Measurements from ENCODE around the gene CEP57L1.
"Not testable (repeated sequence)": the region's sequence is repeated elsewhere in the genome, so short reads cannot be mapped to it uniquely, and the experiment has no call there.

Gene CEP57L1

DNA sequence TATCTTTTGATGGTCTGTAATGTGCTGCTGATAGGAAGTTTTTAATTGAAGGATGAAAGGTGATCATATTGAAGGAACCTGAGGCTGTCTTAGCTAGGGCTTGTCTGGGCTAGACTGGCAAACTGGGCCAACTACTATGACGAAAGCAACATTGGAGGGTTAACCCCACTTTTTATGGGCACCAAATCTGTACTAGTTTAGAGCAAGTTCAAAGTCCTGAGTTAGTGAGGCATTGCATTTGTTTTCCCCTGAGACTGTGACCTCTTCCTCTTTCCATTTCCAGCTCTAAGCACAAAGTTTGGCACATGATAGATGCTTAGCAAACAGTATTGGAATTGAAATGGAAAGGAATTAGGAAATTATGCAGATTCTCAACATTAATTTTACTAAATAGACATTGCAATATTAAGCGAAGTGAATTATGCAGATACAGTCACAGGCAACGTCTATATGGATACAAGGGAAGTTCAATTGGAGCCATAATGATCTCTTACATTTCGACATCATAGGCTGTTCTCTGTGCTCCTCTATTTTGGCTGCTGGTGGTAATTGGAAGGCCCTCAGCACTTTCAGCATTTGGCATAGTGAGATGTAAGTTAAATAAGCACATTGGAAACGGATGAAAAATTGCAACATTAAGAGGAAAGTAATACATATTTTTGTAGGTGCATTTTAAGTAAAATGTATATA is 22.2 kb downstream of the CEP57L1 start:
- DNase-seq: no peak

DNA sequence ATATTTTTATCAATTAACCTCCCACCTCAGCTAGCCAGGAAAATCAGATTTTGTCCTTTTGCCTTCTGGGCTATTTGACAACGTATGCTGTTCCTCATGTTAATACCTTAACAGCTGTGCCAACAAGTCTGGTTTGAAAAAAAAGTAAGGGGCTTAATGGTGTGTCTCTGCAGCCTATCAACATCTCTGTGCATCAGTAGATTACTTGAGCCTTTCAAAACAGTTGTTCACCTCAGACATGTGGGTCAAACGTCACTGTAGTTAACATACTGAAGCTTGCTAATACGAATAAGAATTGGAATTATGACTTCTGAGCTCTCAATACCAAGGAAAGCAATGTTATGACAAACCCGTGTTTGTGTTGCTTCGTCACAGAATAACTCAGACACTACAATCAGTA is 23.0 kb downstream of the CEP57L1 start:
- DNase-seq: no peak

DNA sequence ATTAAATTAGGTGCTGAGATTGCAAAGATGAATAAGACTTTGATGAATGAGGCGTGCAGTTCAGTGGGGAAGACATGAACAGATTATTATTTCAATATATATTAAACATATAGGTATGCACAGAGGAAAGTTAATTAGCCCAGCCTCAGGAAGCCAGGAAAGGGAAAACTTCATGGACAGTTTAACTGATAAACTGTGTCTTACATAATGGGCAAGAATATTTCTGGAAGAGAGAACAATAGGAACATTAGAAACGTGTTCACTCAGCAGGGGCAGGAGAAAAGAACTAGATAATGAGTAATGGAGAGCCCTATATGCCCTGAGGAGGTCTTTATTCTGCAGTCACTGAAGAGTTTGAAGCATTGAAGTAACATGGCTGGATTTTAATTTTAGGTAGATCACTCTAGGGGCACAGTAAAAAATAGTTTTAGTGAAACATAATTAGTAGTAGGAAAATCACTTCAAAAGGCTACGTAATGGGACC is 23.6 kb downstream of the CEP57L1 start:
- DNase-seq: no peak

DNA sequence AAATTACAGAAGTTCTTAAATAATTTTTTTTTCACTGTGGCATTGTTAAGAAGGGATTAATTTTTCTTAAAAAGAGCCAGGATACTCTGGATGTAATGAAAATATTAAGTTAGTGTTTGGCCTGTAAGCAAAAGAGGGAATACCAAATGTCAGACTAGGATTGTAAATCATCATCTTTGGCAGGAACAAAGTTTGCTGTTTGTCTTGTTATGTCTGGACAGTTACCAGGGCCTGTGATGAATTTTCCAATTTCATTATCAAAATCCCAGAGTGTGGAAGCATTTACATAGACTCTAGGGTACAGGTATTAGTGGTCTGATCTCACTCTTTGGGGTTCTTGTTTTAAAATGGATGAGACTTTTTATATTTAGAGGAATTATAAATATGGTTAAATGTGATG is 26.1 kb downstream of the CEP57L1 start:
- DNase-seq: no peak

DNA sequence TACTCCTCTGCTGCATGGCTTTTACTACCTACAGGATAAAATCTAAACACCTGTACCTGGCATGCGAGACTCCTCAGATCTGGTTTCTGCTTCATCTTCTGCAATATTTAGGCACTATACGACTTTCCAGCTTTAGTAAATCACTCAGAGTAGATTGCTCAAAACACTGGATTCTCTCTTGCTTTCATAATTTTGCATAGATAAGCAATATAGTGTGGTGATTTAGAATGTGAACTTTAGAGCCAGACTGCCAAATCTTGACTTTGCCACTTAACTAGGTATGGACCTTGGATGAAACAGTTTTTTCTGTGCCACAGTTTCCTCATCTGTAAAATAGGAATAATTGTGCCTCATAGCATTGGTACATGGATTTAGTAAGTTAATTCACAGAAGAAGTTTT is 28.9 kb downstream of the CEP57L1 start:
- no peak for DNase-seq

DNA sequence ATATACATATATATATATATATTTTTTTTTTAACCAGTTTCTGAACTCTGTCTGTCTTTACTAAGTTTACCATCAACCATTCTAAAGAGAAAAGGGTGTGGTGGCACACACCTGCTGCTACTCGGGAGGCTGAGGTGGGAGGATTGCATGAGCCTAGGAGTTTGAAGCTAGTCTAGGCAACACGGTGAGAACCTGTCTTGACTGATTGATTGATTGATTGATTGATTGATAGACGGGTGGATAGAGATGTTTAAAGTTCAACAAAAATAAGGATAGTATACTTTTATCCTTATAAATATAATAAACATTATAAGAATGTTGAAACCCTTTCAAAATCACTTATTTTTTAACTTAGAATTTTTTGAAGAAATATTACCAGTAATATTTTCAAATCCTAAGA is 30.2 kb downstream of the CEP57L1 start:
- no peak for DNase-seq

DNA sequence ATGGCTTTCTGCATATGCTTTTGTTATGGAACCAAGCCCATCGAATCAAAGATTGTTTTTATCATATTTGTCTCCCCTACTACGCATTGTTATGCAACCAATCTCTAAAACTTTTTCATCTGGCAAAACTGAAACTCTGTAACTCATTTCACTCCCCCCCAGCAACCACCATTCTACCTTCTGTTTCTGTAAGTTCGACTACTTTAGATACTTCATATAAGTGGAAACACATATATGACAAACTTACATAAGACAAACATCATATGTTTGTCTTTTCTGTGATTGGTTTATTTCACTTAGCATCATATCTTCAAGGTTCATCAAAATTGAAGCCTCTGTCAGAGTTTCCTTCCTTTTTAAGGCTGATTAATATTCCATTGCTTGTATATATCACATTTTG is 34.8 kb downstream of the CEP57L1 start:
- no peak for DNase-seq

DNA sequence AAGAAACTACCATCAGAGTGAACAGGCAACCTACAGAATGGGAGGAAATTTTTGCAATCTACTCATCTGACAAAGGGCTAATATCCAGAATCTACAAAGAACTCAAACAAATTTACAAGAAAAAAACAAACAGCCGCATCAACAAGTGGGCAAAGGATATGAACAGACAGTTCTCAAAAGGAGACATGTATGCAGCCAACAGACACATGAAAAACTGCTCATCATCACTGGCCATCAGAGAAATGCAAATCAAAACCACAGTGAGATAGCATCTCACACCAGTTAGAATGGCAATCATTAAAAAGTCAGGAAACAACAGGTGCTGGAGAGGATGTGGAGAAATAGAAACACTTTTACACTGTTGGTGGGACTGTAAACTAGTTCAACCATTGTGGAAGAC is 40.3 kb downstream of the CEP57L1 start:
- not testable (repeated sequence) for DNase-seq

DNA sequence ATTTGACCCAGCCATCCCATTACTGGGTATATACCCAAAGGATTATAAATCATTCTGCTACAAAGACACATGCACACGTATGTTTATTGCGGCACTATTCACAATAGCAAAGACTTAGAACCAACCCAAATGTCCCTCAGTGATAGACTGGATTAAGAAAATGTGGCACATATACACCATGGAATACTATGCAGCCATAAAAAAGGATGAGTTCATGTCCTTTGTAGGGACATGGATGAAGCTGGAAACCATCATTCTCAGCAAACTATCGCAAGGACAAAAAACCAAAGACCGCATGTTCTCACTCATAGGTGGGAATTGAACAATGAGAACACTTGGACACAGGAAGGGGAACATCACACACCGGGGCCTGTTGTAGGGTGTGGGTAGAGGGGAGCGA is 40.7 kb downstream of the CEP57L1 start:
- DNase-seq: not testable (repeated sequence)

DNA sequence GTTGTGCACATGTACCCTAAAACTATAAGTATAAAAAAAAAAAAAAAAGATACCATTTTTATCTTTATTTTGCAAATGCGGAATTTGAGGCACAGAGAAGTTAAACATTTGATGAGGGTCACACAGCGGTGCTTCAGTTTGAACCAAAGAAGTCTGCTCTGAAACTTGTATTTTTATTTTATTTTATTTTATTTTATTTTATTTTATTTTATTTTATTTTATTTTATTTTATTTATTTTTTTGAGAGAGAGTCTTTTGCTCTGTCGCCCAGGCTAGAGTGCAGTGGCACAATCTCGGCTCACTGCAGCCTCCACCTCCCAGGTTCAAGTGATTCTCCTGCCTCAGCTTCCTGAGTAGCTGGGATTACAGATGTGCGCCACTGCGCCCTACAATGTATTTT is 41.2 kb downstream of the CEP57L1 start:
- not testable (repeated sequence) for DNase-seq

DNA sequence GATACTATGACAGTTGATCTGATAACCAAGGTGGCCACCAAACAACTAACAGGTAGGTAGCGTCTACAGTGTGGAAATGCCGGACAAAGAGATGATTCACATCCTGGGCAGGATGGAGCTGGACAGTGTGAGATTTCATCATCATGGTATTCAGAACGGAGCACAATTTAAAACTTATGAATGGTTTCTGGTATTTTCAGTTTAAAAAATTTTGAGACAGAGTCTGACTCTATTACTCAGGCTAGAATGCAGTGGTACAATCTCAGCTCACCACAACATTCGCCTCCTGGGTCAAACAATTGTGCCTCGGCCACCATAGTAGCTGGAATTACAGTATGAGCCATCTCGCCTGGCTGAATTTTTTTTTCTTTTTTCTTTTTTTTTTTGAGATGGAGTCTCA is 43.8 kb downstream of the CEP57L1 start:
- DNase-seq: peak; percentile 81

DNA sequence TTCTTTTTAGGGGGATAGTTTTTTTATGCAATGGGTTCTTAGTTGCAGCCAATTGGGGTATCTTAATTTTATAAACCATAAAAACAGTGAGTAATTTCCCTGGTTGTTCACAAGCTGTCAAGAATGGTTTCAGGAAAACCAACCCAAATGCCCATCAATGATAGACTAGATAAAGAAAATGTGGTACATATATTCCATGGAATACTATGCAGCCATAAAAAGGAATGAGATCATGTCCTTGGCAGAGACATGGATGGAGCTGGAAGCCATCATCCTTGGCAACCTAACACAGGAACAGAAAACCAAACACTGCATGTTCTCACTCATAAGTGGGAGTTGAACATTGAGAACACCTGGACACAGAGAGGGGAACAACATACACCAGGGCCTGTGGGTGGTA is 46.8 kb downstream of the CEP57L1 start:
- DNase-seq: not testable (repeated sequence)

DNA sequence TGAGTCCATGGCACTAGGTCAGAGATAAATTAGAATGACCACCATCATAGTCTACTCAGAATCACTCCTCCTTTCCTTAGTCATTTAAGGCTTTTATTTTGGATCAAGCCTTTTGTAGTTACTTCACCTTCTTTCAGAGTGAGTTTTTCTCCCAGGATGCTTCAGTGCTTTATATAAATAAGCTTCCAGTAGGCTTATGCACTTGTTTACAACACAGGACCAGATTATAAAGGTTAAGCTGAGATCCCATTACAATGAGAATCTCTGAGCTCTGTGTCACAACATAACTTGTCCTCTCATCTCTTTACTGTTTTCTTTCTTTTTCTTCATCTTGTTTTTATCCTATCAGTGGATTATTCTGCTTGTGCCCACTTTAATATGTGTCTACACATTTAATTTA is 47.9 kb downstream of the CEP57L1 start:
- DNase-seq: no peak

DNA sequence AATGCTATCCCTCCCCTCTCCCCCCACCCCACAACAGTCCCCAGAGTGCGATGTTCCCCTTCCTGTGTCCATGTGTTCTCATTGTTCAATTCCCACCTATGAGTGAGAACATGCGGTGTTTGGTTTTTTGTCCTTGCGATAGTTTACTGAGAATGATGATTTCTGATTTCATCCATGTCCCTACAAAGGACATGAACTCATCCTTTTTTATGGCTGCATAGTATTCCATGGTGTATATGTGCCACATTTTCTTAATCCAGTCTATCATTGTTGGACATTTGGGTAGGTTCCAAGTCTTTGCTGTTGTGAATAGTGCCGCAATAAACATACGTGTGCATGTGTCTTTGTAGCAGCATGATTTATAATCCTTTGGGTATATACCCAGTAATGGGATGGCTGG is 52.9 kb downstream of the CEP57L1 start:
- not testable (repeated sequence) for DNase-seq

DNA sequence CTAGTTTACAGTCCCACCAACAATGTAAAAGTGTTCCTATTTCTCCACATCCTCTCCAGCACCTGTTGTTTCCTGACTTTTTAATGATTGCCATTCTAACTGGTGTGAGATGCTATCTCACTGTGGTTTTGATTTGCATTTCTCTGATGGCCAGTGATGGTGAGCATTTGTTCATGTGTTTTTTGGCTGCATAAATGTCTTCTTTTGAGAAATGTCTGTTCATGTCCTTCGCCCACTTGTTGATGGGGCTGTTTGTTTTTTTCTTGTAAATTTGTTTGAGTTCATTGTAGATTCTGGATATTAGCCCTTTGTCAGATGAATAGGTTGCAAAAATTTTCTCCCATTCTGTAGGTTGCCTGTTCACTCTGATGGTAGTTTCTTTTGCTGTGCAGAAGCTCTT is 53.4 kb downstream of the CEP57L1 start:
- DNase-seq: not testable (repeated sequence)

DNA sequence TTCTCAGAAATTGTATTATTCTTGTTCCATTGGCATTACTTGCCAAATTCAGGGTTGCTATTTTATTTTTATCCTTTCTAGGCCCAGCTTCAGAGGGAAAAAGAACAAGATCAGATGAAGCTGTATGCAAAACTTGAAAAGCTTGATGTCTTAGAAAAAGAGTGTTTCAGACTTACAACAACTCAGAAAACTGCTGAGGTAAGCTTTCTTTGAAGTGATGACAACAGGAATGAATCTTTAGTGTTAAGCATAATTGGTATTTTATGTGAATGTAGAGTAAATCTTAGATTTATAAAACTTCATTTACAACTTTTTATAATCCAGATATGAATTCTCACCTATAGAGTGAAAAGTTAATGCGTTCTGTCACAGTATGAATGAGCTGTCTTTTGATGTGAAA is 58.4 kb downstream of the CEP57L1 start:
- no peak for DNase-seq

DNA sequence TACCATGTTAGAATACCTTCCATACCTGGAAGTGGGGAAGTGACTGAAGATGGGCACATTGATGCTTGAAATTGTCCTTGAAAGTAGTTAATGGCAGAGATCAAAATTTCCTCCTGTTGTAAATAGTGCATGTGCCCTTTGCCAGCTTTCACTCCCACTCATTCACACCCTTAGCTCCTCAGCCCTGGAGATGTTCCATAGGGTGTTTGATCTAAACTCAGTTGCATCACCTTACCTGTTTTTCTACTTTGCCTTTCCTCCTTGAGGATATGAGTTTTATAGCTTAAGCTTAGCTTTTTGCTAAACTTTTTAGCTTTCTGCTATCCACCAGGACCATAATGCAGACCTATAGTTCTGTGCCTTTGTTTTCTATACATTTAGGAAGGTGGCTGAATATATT is 69.0 kb downstream of the CEP57L1 start:
- no peak for DNase-seq

DNA sequence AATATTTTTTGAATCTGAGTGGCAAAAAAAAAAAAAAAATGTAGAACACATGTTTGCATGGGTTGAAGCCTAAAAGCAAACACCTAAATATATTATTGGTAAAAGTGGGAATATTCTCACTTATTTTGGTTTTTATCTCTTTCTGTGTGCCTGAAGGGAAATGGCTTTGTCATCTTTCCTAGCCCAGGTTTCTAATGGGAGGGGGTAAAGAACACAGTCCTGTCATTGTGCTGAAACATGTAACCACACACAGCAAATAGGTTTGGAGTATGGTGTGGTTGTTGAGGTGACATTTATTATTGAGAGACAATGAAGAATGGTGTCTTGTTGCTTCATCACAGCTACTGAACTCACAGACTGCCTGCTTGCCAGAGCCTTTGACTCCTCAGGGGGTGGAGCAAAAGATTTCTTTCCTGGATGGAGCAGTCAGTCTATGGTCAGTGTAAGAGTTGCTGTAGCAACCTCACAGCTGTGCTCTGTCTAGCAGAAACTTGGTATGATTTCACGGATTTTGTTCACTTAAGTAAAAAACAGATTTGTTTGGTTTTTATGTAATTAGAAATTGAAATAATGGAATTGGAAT is 70.2 kb downstream of the CEP57L1 start:
- DNase-seq: peak; percentile 54

DNA sequence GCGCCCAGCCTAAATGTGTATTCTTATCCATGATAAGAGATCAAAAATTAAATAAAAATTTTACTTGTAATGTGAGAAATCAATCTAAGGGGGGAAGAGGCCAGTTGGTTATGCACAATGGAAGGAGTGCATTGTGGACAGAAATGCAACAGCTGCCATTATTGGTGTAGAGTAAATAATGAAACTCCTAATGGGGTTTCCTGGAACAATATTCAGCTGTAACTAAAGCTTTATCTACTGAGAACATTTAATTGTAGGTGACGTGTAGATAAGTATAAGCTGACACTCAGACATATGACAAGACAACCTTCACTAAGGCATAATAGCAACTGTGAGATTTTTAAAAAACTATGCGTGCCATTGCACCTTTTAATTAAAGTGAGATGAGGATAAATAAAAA is 71.4 kb downstream of the CEP57L1 start:
- DNase-seq: no peak

DNA sequence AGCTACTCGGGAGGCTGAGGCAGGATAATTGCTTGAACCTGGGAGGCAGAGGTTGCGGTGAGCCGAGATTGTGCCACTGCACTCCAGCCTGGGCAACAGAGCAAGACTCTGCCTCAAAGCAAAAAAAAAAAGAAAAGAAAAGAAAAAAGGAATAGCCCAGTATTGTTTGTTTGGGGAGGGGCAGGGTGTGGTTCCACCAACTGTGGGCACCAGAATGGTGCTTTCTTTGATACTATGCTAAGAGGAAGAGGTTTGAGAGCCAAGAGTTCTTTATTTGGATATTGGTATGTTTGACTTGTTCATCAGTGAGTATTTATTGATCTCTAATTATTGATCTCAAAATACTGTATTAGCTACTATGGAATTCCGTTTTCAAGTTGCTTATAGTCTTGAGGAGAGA is 72.3 kb downstream of the CEP57L1 start:
- no peak for DNase-seq

DNA sequence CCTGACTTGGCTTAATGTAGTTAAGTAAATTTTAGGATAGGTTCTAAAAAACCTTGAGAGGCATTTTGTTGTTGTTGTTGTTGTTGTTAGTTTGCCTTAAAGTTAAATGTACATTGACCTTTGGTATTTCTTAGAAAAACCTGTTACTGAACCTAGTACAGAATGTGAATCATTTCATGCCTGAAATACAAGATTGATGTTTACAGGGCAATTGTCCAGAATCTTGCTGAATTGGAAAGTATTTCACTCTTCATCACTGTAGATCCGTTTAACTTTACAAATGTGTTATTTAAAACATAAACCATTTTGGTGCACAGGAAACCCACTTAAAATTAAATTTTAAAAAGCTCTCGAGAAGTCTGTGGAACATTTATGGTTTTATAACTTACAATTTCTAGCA is 75.0 kb downstream of the CEP57L1 start:
- DNase-seq: no peak

DNA sequence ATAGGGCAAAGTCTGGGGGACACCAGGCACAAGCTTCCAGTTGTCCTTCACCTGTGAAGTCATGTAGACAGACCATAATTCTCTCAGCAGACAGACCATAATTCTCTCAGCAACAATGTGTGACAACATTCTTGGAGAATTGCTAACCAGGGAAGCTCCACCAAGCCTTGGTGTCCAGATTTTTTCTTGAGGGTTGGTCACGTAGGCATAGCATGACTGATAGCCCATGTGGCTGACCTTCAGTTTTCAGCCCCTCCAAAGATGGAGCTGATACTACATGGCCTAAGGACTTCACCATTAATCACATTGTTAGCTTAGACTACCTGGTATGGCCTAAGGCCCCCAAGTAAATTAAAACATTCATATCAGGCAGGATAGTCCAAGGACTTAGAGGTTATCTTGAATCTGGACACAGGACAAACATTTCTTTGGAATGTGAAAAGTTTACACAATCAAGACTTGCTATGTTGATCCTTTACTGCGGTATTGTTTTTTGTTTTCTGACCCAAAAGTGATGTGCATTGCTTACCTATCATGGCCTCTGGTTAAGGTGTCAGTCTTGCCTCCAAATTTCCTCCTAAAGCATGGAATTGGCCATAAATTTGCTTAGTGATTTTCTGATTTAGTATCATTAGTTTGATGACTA is 76.9 kb downstream of the CEP57L1 start:
- no peak for DNase-seq

DNA sequence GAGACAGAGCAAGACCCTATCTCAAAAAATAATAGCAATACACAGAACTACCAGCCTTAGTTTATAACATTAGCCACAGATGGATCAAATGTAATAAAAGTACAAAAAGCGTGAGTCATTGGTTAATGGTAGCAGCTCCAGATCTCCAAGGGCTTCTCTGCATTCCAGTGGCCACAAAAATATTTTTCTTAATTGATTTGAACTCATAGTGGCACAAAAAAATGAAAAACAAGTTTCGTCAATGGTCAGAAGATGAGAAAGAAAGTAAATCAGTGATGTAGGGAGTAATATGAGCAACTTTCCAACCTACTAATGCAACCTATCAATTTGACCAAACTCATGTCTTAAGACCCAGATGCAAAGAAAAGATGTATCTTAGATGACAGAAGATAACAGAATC is 79.6 kb downstream of the CEP57L1 start:
- peak; percentile 77 for DNase-seq

DNA sequence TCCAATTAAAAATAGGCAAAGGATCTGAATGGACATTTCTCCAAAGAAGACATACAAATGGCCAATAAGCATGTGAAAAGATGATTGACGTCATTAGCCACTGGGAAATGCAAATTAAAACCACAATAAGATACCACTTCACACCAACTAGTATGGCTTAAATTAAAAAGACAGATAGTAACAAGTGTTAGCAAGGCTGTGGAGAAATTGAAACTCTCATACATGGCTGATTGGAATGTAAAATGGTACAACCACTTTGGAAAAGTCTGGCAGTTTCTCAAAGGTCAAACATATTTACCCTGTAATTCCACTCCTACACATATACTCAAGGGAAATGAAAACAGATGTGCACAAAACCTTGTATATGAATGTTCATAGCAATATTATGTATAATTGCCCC is 83.6 kb downstream of the CEP57L1 start:
- DNase-seq: no peak

DNA sequence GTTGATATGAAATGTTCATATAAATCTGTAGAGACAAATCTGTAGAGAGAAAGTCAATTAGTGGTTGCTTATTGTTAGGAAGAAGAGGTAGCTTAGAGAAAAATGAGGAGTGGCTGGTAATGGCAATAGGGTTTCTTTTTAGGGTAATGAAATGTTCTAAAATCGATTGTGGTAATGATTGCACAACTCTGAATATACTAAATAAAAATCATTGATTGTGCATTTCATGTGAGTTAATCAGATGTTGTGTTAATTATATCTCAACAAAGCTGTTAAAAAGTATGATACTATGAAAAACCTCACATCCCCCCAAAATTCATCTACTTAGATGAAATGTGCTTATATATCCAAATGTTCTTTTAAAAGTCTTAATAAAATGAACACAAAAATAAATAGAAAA is 84.2 kb downstream of the CEP57L1 start:
- DNase-seq: no peak

All from HCEC 1CT (cell line).